HepG2 (cell line): ENCODE results near the gene CCDC88A. TPM values are rescaled to one million over a fixed set of nuclear protein-coding genes. Genes with fewer than 3 reads are reported as not detected.

Source experiments
- CCDC6 ChIP-seq: sonication (generic); formaldehyde crosslinking; IDR thresholded peaks from 2 replicates; pipeline ENCODE4 v1.8.1; 2022; ENCODE audit warnings: mild to moderate bottlenecking, missing genetic modification reagents, moderate library complexity
- ELF1 ChIP-seq: sonication (generic); formaldehyde crosslinking; IDR thresholded peaks from 2 replicates; pipeline ENCODE4 v1.4.0; 2020; ENCODE audit warnings: missing genetic modification reagents
- FIP1L1 ChIP-seq: fragments of 200-400 bp; formaldehyde crosslinking; IDR thresholded peaks from 2 replicates; pipeline ENCODE4 v1.6.1; 2018; ENCODE audit warnings: low read depth, mild to moderate bottlenecking, low read length, moderate library complexity, borderline replicate concordance; ENCODE audit not compliant: insufficient read depth
- IRX3 ChIP-seq: sonication (generic); formaldehyde crosslinking; IDR thresholded peaks from 2 replicates; pipeline ENCODE4 v1.8.1; 2023; ENCODE audit warnings: mild to moderate bottlenecking, low read depth, missing genetic modification reagents, borderline replicate concordance
- KLF16 ChIP-seq, 2 experiments: sonication (generic) in 1 of 2; formaldehyde crosslinking in 1 of 2; IDR thresholded peaks; 2 replicates each; pipeline versions ENCODE4 v1.6.1 to v1.8.0; 2016 to 2023; ENCODE audit warnings: missing genetic modification reagents in 2 of 2, missing compliant biosample characterization in 1 of 2
- MBD4 ChIP-seq: IDR thresholded peaks from 2 replicates; pipeline ENCODE4 v1.6.1; 2012; ENCODE audit warnings: low read length, inconsistent platforms, borderline replicate concordance
- SNAPC2 ChIP-seq: sonication (generic); formaldehyde crosslinking; IDR thresholded peaks from 2 replicates; pipeline ENCODE4 v1.8.1; 2022; ENCODE audit warnings: mild to moderate bottlenecking, missing genetic modification reagents
- SOX6 ChIP-seq, 2 experiments: fragments of 450-650 bp in 1 of 2; sonication (generic) in 1 of 2; formaldehyde crosslinking in 1 of 2; IDR thresholded peaks; 2 replicates each; pipeline versions ENCODE4 v1.4.0 to v1.6.1; 2017 to 2020; ENCODE audit warnings: antibody characterized with exemption in 1 of 2, mild to moderate bottlenecking in 1 of 2, missing genetic modification reagents in 1 of 2
- SP4 ChIP-seq: sonication (generic); formaldehyde crosslinking; IDR thresholded peaks from 2 replicates; pipeline ENCODE4 v1.8.1; 2023; ENCODE audit warnings: mild to moderate bottlenecking, missing genetic modification reagents
- ZNF251 ChIP-seq: sonication (generic); formaldehyde crosslinking; IDR thresholded peaks from 2 replicates; pipeline ENCODE4 v1.9.0; 2021; ENCODE audit warnings: mild to moderate bottlenecking, missing genetic modification reagents
- ZNF703 ChIP-seq: sonication (generic); formaldehyde crosslinking; IDR thresholded peaks from 2 replicates; pipeline ENCODE4 v1.5.1; 2020; ENCODE audit warnings: missing genetic modification reagents, mild to moderate bottlenecking, moderate library complexity, borderline replicate concordance
- ZNF768 ChIP-seq: sonication (generic); formaldehyde crosslinking; IDR thresholded peaks from 2 replicates; pipeline ENCODE4 v1.4.0; 2020; ENCODE audit warnings: missing genetic modification reagents
- polyA plus RNA-seq, 8 experiments: library from polyadenylated mRNA; depleted of rRNA in 3 of 8; stranded (reverse) in 7 of 8; unstranded in 1 of 8; fragments of >200 nt; fragmentation: Illumina TruSeq in 4 of 8; extraction: Trizol in 4 of 8; gene quantifications; 2 replicates each; pipeline versions ENCODE4 v1.2.1 to v1.2.3, GENCODE V29; 2011 to 2016; ENCODE audit warnings: low read depth in 4 of 8, missing spikeins in 1 of 8, mixed read lengths in 1 of 8; ENCODE audit not compliant: insufficient read depth in 1 of 8
- total RNA-seq, 5 experiments: library from RNA; depleted of rRNA; stranded (reverse); fragments of >200 nt; fragmentation: Illumina TruSeq; extraction: Trizol; gene quantifications; 2 replicates each; pipeline ENCODE4 v1.2.3, GENCODE V29; 2016; ENCODE audit warnings: low read depth in 1 of 5
- TF ChIP-seq, protein P1 (sequence below): sonication (generic); formaldehyde crosslinking; IDR thresholded peaks from 2 replicates; pipeline ENCODE4 v1.9.0; 2022; ENCODE audit warnings: low read depth, missing genetic modification reagents
- TF ChIP-seq, protein P2 (sequence below): sonication (generic); formaldehyde crosslinking; IDR thresholded peaks from 2 replicates; pipeline ENCODE4 v1.8.0; 2022; ENCODE audit warnings: missing genetic modification reagents, low read depth, mild to moderate bottlenecking, borderline replicate concordance
- TF ChIP-seq, protein P3 (sequence below): sonication (generic); formaldehyde crosslinking; IDR thresholded peaks from 2 replicates; pipeline ENCODE4 v1.4.0; 2020; ENCODE audit warnings: missing genetic modification reagents
- TF ChIP-seq, protein P4 (sequence below): sonication (generic); formaldehyde crosslinking; IDR thresholded peaks from 2 replicates; pipeline ENCODE4 v1.5.1; 2020; ENCODE audit warnings: missing genetic modification reagents, mild to moderate bottlenecking, borderline replicate concordance
- TF ChIP-seq, protein P5 (sequence below): sonication (generic); formaldehyde crosslinking; IDR thresholded peaks from 2 replicates; pipeline ENCODE4 v1.5.1; 2020; ENCODE audit warnings: mild to moderate bottlenecking, missing genetic modification reagents

CCDC88A gene
- total and polyA plus RNA-seq, 2 of the 13 experiments (the other 11 are each of a cell fraction or from before 2014, with no cell fraction given), result 43.2 to 84.1 TPM

DNA sequence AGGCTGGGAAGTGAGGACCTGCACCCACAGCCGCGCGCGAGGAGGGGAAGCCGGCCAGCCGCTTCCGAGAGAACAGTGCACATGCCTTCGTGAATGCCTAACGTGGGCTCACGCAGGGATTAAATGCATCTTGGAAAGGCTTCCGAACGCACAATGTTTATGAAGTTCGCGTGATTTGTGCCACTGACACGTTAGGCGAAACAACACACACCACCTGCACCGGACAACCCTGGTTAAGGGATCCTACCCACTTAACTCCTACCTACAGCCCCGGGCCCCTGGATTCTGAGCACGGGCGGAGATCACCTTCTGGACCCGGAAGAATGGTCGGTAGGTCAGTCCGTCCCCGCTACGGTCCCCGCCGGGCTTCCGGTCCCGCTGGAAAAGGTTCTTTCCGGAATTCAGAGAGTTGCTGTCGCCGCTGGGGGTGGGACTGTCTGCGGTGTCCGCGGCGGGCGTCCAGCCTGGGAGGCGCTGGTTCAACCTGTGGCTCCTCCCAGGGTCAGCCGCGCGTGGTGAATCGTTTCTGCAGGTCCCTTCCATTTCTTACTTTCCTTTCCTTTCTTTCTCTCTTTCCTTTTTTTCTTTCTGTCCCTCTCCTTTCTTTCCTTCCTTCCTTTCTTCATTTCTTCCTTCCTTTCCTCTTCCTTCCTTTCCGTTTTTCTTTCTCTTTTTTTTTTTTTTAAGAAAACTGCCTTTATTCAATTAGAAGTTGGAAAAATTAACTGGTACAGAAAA is 150.6 kb downstream of the CCDC88A start, which contains the start of gene MTIF2 (continued):
- TF ChIP-seq, protein P1, sequence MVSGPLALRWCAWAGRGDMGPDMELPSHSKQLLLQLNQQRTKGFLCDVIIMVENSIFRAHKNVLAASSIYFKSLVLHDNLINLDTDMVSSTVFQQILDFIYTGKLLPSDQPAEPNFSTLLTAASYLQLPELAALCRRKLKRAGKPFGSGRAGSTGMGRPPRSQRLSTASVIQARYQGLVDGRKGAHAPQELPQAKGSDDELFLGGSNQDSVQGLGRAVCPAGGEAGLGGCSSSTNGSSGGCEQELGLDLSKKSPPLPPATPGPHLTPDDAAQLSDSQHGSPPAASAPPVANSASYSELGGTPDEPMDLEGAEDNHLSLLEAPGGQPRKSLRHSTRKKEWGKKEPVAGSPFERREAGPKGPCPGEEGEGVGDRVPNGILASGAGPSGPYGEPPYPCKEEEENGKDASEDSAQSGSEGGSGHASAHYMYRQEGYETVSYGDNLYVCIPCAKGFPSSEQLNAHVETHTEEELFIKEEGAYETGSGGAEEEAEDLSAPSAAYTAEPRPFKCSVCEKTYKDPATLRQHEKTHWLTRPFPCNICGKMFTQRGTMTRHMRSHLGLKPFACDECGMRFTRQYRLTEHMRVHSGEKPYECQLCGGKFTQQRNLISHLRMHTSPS (CRISPR knock-in tag), result no peak
- TF ChIP-seq, protein P2, sequence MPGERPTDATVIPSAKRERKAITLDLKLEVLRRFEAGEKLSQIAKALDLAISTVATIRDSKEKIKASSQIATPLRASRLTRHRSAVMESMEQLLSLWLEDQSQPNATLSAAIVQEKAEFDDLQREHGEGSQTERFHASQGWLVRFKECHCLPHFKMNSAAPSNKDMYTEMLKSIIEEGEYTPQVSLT (CRISPR knock-in tag), result peak; percentile 82; the same call in 1 of the 2 replicates
- TF ChIP-seq ZNF768 (CRISPR knock-in tag) (peak; percentile 89), ZNF251 (CRISPR knock-in tag) (no peak; the same call in 1 of the 2 replicates), SNAPC2 (CRISPR knock-in tag) (0 out of 2 replicates have a peak, but pooled peaks have one; percentile 85), SOX6 (IDR thresholded peaks at IDR 0.05) (no peak), SOX6 (CRISPR knock-in tag; IDR thresholded peaks at IDR 0.05) (peak; percentile 85), KLF16 (CRISPR knock-in tag; IDR thresholded peaks at IDR 0.05) (peak; percentile 17 to 99; a peak in 2 of 4 replicates), ZNF703 (CRISPR knock-in tag) (peak; percentile 95; the same call in 1 of the 2 replicates), SP4 (CRISPR knock-in tag) (peak; percentile 96), ELF1 (CRISPR knock-in tag) (peak; percentile 99), FIP1L1 (no peak), CCDC6 (peak; percentile 100), IRX3 (peak; percentile 78; the same call in 1 of the 2 replicates), MBD4 (peak; percentile 30; the same call in 1 of the 2 replicates)
- TF ChIP-seq, protein P3, sequence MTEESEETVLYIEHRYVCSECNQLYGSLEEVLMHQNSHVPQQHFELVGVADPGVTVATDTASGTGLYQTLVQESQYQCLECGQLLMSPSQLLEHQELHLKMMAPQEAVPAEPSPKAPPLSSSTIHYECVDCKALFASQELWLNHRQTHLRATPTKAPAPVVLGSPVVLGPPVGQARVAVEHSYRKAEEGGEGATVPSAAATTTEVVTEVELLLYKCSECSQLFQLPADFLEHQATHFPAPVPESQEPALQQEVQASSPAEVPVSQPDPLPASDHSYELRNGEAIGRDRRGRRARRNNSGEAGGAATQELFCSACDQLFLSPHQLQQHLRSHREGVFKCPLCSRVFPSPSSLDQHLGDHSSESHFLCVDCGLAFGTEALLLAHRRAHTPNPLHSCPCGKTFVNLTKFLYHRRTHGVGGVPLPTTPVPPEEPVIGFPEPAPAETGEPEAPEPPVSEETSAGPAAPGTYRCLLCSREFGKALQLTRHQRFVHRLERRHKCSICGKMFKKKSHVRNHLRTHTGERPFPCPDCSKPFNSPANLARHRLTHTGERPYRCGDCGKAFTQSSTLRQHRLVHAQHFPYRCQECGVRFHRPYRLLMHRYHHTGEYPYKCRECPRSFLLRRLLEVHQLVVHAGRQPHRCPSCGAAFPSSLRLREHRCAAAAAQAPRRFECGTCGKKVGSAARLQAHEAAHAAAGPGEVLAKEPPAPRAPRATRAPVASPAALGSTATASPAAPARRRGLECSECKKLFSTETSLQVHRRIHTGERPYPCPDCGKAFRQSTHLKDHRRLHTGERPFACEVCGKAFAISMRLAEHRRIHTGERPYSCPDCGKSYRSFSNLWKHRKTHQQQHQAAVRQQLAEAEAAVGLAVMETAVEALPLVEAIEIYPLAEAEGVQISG (CRISPR knock-in tag), result peak; percentile 98
- TF ChIP-seq, protein P4, sequence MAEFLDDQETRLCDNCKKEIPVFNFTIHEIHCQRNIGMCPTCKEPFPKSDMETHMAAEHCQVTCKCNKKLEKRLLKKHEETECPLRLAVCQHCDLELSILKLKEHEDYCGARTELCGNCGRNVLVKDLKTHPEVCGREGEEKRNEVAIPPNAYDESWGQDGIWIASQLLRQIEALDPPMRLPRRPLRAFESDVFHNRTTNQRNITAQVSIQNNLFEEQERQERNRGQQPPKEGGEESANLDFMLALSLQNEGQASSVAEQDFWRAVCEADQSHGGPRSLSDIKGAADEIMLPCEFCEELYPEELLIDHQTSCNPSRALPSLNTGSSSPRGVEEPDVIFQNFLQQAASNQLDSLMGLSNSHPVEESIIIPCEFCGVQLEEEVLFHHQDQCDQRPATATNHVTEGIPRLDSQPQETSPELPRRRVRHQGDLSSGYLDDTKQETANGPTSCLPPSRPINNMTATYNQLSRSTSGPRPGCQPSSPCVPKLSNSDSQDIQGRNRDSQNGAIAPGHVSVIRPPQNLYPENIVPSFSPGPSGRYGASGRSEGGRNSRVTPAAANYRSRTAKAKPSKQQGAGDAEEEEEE, result peak; percentile 93
- TF ChIP-seq, protein P5, sequence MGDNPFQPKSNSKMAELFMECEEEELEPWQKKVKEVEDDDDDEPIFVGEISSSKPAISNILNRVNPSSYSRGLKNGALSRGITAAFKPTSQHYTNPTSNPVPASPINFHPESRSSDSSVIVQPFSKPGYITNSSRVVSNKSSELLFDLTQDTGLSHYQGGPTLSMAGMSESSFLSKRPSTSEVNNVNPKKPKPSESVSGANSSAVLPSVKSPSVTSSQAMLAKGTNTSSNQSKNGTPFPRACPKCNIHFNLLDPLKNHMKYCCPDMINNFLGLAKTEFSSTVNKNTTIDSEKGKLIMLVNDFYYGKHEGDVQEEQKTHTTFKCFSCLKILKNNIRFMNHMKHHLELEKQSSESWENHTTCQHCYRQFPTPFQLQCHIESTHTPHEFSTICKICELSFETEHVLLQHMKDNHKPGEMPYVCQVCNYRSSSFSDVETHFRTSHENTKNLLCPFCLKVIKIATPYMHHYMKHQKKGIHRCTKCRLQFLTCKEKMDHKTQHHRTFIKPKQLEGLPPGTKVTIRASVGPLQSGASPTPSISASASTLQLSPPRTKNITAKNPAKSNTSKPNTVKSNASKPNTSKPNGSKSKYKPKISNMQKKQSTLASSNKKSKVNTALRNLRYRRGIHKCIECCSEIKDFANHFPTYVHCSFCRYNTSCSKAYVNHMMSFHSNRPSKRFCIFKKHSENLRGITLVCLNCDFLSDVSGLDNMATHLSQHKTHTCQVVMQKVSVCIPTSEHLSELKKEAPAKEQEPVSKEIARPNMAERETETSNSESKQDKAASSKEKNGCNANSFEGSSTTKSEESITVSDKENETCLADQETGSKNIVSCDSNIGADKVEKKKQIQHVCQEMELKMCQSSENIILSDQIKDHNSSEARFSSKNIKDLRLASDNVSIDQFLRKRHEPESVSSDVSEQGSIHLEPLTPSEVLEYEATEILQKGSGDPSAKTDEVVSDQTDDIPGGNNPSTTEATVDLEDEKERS, result no peak; the same call in 1 of the 2 replicates
